Neuronal stem cell (in vitro differentiated cells): ENCODE measurements around the gene EHD2.

Source experiments
- DNase-seq: peaks from one replicate; pipeline ENCODE4 v3.0.0-alpha.2; 2013; ENCODE audit warnings: low spot score
- H2AFZ ChIP-seq: one replicate; pipeline ENCODE4 v1.6.1; 2013; ENCODE audit warnings: mild to moderate bottlenecking, low read length, inconsistent platforms
- H2AK5ac ChIP-seq: 2 replicates; pipeline ENCODE4 v1.6.1; 2013; ENCODE audit warnings: low read depth, mild to moderate bottlenecking, inconsistent platforms, low read length, moderate library complexity, mixed read lengths
- H2BK120ac ChIP-seq: 2 replicates; pipeline ENCODE4 v1.6.1; 2013; ENCODE audit warnings: low read depth, mild to moderate bottlenecking, inconsistent platforms, low read length, moderate library complexity, mixed read lengths
- H2BK12ac ChIP-seq: one replicate; pipeline ENCODE4 v1.6.1; 2013; ENCODE audit warnings: low read length, inconsistent platforms
- H2BK15ac ChIP-seq: 2 replicates; pipeline ENCODE4 v1.6.1; 2013; ENCODE audit warnings: mild to moderate bottlenecking, low read length, inconsistent platforms, mixed read lengths
- H2BK5ac ChIP-seq: one replicate; pipeline ENCODE4 v1.6.1; 2013; ENCODE audit warnings: inconsistent platforms, mild to moderate bottlenecking, low read length, moderate library complexity
- H3K14ac ChIP-seq: one replicate; pipeline ENCODE4 v1.6.1; 2013; ENCODE audit warnings: low read length, inconsistent platforms
- H3K18ac ChIP-seq: 2 replicates; pipeline ENCODE4 v1.6.1; 2013; ENCODE audit warnings: low read length, inconsistent platforms
- H3K23ac ChIP-seq: 2 replicates; pipeline ENCODE4 v1.6.1; 2013; ENCODE audit warnings: low read depth, mild to moderate bottlenecking, mixed read lengths, low read length, inconsistent platforms; ENCODE audit not compliant: poor library complexity
- H3K27ac ChIP-seq: replicated peaks from 3 replicates; pipeline ENCODE4 v1.5.1; 2013; ENCODE audit warnings: low read length, inconsistent platforms
- H3K27me3 ChIP-seq, 3 experiments: 2 replicates each; pipeline ENCODE4 v1.6.1; 2013; ENCODE audit warnings: low read length in 3 of 3, mild to moderate bottlenecking in 2 of 3, inconsistent platforms in 1 of 3, low read depth in 1 of 3, mixed read lengths in 1 of 3, moderate library complexity in 1 of 3; ENCODE audit not compliant: control insufficient read depth in 3 of 3, insufficient read depth in 3 of 3
- H3K36me3 ChIP-seq, 2 donors: replicated peaks in 1 of 2; 2 replicates each; pipeline ENCODE4 v1.6.1; 2013; ENCODE audit warnings: low read length in 2 of 2; ENCODE audit not compliant: control insufficient read depth in 2 of 2, insufficient read depth in 2 of 2
- H3K4ac ChIP-seq: 2 replicates; pipeline ENCODE4 v1.6.1; 2013; ENCODE audit warnings: inconsistent platforms, mild to moderate bottlenecking, low read length, moderate library complexity
- H3K4me1 ChIP-seq, 2 donors: 1 replicate in 1 of 2; 2 replicates in 1 of 2; pipeline ENCODE4 v1.6.1; 2013; ENCODE audit warnings: low read length in 2 of 2, low read depth in 1 of 2; ENCODE audit not compliant: control insufficient read depth in 2 of 2, insufficient read depth in 1 of 2
- H3K4me2 ChIP-seq: one replicate; pipeline ENCODE4 v1.6.1; 2013; ENCODE audit warnings: mild to moderate bottlenecking, low read length, inconsistent platforms; ENCODE audit not compliant: insufficient read depth, poor library complexity, severe bottlenecking
- H3K4me3 ChIP-seq, 2 donors: 2 replicates each; pipeline ENCODE4 v1.5.1; 2013; ENCODE audit warnings: low read length in 2 of 2, mild to moderate bottlenecking in 2 of 2, inconsistent platforms in 1 of 2, moderate library complexity in 1 of 2
- H3K79me1 ChIP-seq: one replicate; pipeline ENCODE4 v1.6.1; 2013; ENCODE audit warnings: low read depth, mild to moderate bottlenecking, inconsistent platforms, low read length, moderate library complexity
- H3K9ac ChIP-seq: one replicate; pipeline ENCODE4 v1.6.1; 2013; ENCODE audit warnings: mild to moderate bottlenecking, low read depth, low read length, inconsistent platforms; ENCODE audit not compliant: poor library complexity
- H3K9me3 ChIP-seq, 2 donors: replicated peaks in 1 of 2; 2 replicates each; pipeline versions ENCODE3 to v1.6.1; 2013; ENCODE audit warnings: low read length in 2 of 2, mild to moderate bottlenecking in 2 of 2, inconsistent platforms in 1 of 2, low read depth in 1 of 2, mixed read lengths in 1 of 2, moderate library complexity in 1 of 2; ENCODE audit not compliant: control insufficient read depth in 2 of 2, insufficient read depth in 1 of 2
- H4K8ac ChIP-seq: one replicate; pipeline ENCODE4 v1.6.1; 2013; ENCODE audit warnings: low read depth, mild to moderate bottlenecking, inconsistent platforms, low read length, moderate library complexity
- H4K91ac ChIP-seq: one replicate; pipeline ENCODE4 v1.6.1; 2013; ENCODE audit warnings: low read length, low read depth, mild to moderate bottlenecking, inconsistent platforms; ENCODE audit not compliant: poor library complexity
- WGBS, 2 donors: extraction: QIAGEN DNeasy Blood & Tissue Kit; methylation state at CpG; one replicate each; pipeline ENCODE4 v1.1.7; 2013; ENCODE audit warnings: missing lambda C conversion rate in 2 of 2, mixed read lengths in 1 of 2; ENCODE audit not compliant: insufficient read length in 2 of 2, insufficient replicate concordance in 1 of 2; ENCODE audit errors: extremely low coverage in 2 of 2; 5-methylcytosine and 5-hydroxymethylcytosine counted together

The EHD2 gene

GRCh38 chr19:47729799-47730520, 16.7 kb downstream of the EHD2 start:
- Histone ChIP-seq H3K23ac (peak overlapping the region; percentile 73), H3K9me3 (peaks cover 0 to 3% of the 10 kb centered on the region in 2 donors), H3K36me3 (peaks cover 0 to 2% of the 10 kb centered on the region in 2 donors), H3K4ac (no peak overlapping the region), H3K4me3 (peak overlapping the region in 1 of 2 donors; percentile 76), H3K4me1 (peaks cover 2 to 7% of the 10 kb centered on the region in 2 donors), H3K27ac (no peak overlapping the region), H3K9ac (peak overlapping the region; percentile 60), H2BK5ac (peak overlapping the region; percentile 35), H2BK12ac (peak overlapping the region; percentile 86), H2AK5ac (peak overlapping the region; percentile 81), H2BK120ac (no peak overlapping the region), H3K14ac (no peak overlapping the region), H4K8ac (peak overlapping the region; percentile 96), H3K18ac (peak overlapping the region; percentile 92), H3K27me3 (peaks cover 0 to 3% (median 0%) of the 10 kb centered on the region in 3 experiments), H4K91ac (no peak overlapping the region), H3K79me1 (peaks cover 4% of the 10 kb centered on the region), H2BK15ac (peak overlapping the region; percentile 9), H3K4me2 (peak overlapping the region; percentile 81), H2AFZ (peak overlapping the region; percentile 83)
- 100% methylated on average over 1 of the region's 30 CpGs; no CpG with 5 or more reads in 1 of the 2 donors for WGBS, 2 donors
- no peak for DNase-seq

GRCh38 chr19:47730521-47730889, 17.3 kb downstream of the EHD2 start:
- no peak overlapping the region for H3K4me3 ChIP-seq
- H2AK5ac ChIP-seq = peak overlapping the region; percentile 81
- H3K4me1 ChIP-seq = peaks cover 2 to 7% of the 10 kb centered on the region in 2 donors
- peaks cover 0 to 2% of the 10 kb centered on the region in 2 donors for H3K36me3 ChIP-seq
- H3K79me1 ChIP-seq = peaks cover 4% of the 10 kb centered on the region
- H2BK120ac ChIP-seq = no peak overlapping the region
- H3K9me3 ChIP-seq = peaks cover 0 to 3% of the 10 kb centered on the region in 2 donors
- H2BK15ac ChIP-seq = peak overlapping the region; percentile 9
- H3K14ac ChIP-seq = no peak overlapping the region
- no CpG with 5 or more reads among the region's 8 CpGs for WGBS, 2 donors
- no peak overlapping the region for H3K4me2 ChIP-seq
- no peak for DNase-seq
- H3K4ac ChIP-seq = no peak overlapping the region
- H2BK5ac ChIP-seq = peak overlapping the region; percentile 35
- H3K27ac ChIP-seq = no peak overlapping the region
- H3K23ac ChIP-seq = peak overlapping the region; percentile 73
- H4K8ac ChIP-seq = peak overlapping the region; percentile 96
- H3K9ac ChIP-seq = peak overlapping the region; percentile 12
- H2AFZ ChIP-seq = no peak overlapping the region
- peaks cover 0 to 3% (median 0%) of the 10 kb centered on the region in 3 experiments for H3K27me3 ChIP-seq
- H3K18ac ChIP-seq = no peak overlapping the region
- no peak overlapping the region for H4K91ac ChIP-seq
- peak overlapping the region; percentile 86 for H2BK12ac ChIP-seq

GRCh38 chr19:47730910-47731309, 17.7 kb downstream of the EHD2 start:
- peaks cover 0 to 3% (median 0%) of the 10 kb centered on the region in 3 experiments for H3K27me3 ChIP-seq
- peak overlapping the region; percentile 81 for H2AK5ac ChIP-seq
- no peak overlapping the region for H2BK120ac ChIP-seq
- H3K9me3 ChIP-seq = peaks cover 0 to 3% of the 10 kb centered on the region in 2 donors
- H4K8ac ChIP-seq = no peak overlapping the region
- peaks cover 2 to 7% of the 10 kb centered on the region in 2 donors for H3K4me1 ChIP-seq
- H2BK5ac ChIP-seq = no peak overlapping the region
- H3K14ac ChIP-seq = no peak overlapping the region
- peaks cover 0 to 2% of the 10 kb centered on the region in 2 donors for H3K36me3 ChIP-seq
- H3K27ac ChIP-seq = no peak overlapping the region
- H3K18ac ChIP-seq = no peak overlapping the region
- no peak overlapping the region for H3K4me2 ChIP-seq
- no CpG with 5 or more reads among the region's 8 CpGs for WGBS, 2 donors
- H2BK15ac ChIP-seq = no peak overlapping the region
- no peak overlapping the region for H3K4ac ChIP-seq
- peaks cover 4% of the 10 kb centered on the region for H3K79me1 ChIP-seq
- H3K23ac ChIP-seq = no peak overlapping the region
- DNase-seq = no peak
- no peak overlapping the region for H2BK12ac ChIP-seq
- no peak overlapping the region for H3K4me3 ChIP-seq
- no peak overlapping the region for H3K9ac ChIP-seq
- H4K91ac ChIP-seq = no peak overlapping the region
- no peak overlapping the region for H2AFZ ChIP-seq

- Histone ChIP-seq H3K18ac (no peak overlapping the region), H3K9me3 (peaks cover 0 to 3% of the 10 kb centered on the region in 2 donors), H3K36me3 (peaks cover 0 to 2% of the 10 kb centered on the region in 2 donors), H3K27ac (no peak overlapping the region), H3K4ac (no peak overlapping the region), H2BK15ac (peak overlapping the region; percentile 33), H3K4me2 (no peak overlapping the region), H3K27me3 (peaks cover 0 to 3% (median 0%) of the 10 kb centered on the region in 3 experiments), H3K9ac (no peak overlapping the region), H3K23ac (no peak overlapping the region), H3K4me3 (no peak overlapping the region), H4K91ac (no peak overlapping the region), H4K8ac (no peak overlapping the region), H2AFZ (no peak overlapping the region), H3K79me1 (peaks cover 4% of the 10 kb centered on the region), H2AK5ac (no peak overlapping the region), H2BK120ac (no peak overlapping the region), H2BK12ac (no peak overlapping the region), H2BK5ac (no peak overlapping the region), H3K4me1 (peaks cover 0 to 3% of the 10 kb centered on the region in 2 donors), H3K14ac (no peak overlapping the region)
- DNase-seq = no peak
- WGBS, 2 donors = no CpG with 5 or more reads among the region's 4 CpGs
Observed at GRCh38 chr19:47735131-47735530, 21.9 kb downstream of the EHD2 start.
